Stimulated activated CD8-positive, alpha-beta memory T cell treated with anti-CD3 and anti-CD28 coated beads, Interleukin-15, amount 100 ng/mL, for 4 hours (primary cell): ENCODE measurements around the gene HDAC4.

Source experiments
- DNase-seq, 2 donors: peaks; one replicate each; pipeline ENCODE4 v3.0.0-alpha.2; 2020; ENCODE audit warnings: low read depth in 2 of 2

The HDAC4 gene

DNA sequence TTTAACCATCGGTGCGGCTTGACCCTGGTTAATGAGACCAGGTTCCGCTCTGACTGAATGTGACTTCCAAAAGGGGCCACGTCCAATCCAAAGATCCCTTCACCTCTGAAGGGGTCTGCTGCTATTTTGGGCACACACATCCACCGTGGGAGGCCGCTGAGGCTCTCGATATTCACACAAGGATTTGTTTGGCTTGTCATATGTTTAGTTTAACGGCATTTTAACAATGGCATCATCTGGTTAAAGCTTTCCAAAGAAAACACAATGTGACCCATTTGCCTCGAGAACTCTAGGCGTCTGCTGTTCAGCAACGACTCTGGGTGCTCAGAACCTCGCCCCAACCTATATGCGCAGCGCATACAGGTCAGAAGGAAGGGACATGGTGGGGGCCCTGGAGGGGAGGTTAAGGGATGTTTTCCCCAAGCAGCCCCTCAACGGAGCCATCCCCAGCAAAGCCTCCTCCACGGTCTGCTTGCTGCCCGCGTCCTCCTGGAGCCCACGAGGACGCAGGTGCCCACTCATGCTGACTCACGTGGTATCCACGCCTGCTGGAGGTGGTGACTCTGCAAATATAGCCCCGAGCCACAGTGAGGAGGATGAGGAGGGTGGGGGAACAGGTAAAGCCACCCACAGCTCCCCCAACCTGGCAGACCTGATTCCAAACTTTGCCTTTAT lies 260.3 kb downstream of the HDAC4 start:
- DNase-seq: no peak

DNA sequence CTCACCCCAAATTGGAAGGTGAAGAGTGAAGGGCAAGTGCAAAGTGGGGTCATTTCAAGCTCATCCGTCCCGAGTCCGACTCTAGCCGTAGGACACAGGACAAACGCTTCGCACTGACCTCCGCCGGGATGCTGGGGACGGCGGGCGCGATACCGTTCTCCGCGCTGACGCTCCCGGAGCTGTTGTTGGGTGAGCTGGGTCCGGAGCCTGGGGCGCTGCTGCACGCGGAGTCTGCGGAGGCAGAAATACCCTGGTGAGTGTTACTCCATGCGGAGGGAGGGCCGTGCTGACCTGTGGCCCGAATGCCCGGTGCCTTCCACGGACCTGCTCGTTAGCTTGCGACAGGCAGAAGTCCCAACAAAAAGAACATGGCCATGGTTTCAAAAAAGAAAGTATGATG lies 261.3 kb downstream of the HDAC4 start:
- no peak for DNase-seq

DNA sequence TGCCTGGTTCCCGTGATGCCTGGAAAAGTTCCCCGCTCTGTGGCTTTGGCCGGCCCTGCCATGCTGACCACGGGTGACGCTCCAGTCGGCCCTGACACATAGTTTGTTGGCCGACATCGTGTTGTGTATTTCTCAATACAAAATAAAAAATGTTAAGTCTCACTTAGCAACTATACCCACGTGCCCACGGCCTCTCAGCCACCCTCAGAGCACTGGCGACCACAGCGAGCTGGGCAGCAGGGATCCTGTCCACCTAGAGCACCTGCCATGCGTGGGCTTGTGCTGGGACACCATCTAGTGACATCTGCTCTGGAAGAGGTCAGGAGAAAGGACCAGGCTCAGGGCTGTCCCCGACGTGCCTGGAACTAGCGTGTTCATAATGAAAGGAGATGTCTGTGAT lies 261.7 kb downstream of the HDAC4 start:
- DNase-seq: no peak

DNA sequence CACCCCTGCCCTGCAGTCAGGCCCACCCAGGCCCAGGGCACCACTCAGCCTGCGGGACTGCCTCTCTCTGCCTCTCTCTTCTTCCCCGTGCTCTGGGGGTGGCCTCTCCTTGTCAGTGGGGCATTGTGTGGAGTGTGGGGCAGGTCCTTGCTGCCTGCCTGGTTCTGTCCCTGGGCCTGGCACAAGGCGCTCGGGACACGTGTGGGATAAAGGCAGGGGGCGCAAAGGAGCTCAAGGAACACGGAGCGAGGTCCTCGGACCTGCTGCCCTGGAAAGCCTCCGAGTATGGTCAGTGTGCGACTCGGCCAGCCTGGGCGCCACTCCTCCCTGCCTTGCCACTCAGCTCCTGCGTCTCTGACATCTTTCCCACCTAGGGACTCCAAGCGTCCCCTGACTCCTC lies 262.2 kb downstream of the HDAC4 start:
- DNase-seq: no peak

DNA sequence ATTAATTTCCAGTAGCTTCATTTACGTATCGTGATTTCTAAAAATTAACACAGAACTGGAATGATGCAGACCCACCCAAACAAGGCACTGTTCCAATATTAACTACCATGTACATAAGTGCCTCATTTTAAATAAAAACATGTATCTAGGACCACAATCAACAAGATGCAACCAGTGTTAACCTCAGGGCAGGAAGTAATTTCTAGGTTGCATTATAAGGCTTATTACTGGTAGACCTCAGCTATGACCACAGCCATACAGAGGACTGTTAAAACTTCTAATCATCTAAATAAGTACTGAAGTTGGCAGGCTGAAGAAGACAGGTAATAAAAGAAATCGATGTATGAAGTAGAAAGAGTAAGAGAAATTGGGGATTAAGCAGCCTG lies 262.9 kb downstream of the HDAC4 start:
- DNase-seq: no peak

DNA sequence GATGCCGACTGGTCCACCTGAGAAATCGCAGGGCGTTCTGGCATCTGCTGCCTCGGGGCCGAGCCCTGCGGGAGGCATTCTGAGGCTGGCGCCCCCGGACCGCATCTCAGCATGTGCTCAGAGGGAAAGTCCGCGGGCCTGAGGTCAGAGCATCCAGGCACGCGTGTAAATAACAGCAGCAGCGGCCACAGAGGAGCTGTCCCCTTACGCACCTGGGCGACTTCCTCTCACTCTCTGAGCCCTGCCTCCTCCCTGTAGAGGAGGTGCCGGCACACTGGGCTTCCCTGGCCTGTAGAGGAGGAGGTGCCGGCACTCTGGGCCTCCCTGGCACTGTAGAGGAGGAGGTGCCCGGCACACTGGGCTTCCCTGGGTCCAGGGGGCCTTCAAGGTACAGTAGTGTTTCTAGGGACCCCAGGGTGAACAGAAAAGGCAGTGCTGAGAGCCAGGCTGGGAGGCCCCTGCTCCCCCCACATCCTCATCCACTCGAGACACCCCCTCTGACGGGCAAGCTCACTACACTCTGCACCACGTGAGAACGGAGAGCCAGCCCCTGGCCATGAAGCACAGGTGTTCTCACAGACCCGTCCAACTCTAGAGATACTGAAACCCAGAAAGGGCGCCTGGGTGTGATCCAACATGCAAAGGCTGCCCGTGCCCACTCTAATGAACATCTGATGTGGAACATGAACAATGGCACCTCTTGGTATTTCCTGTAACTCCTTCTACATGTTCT lies 263.5 kb downstream of the HDAC4 start:
- DNase-seq: no peak

DNA sequence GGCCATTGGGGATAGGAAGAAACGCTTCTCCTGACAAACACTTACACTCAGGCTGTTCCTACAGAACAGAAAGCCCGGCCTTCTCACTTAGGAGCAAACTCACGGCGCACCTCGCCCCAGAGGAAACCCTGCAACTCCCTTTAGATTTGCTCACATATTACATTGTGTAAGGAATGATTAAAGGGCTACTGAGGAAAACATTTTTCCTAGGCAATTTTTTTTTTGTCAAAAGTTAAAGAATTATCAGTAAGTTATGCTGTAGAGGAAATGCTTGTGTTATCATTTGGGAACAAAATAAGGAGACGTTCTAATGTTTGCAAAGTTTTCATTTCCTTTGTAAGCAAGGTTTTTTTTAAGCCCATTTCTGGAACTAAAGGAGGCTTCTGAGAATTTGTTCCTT lies 264.1 kb downstream of the HDAC4 start:
- DNase-seq: no peak

DNA sequence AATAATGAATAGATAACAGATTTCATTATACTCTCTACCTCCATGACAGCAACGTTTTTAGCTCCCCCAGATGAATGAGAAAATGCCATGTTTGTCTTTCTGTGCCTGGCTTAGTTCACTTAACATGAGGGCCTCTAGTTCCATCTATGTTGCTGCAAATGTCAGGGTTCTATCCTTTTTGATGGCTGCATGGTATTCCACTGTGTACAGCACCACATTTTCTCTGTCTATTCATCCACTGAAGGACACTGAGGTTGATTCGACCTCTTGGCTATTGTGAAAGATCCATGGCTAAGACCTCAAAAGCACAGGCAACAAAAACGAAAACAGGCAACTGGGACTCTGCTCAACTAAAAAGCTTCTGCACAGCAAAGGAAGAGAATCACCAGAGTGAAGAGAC lies 264.6 kb downstream of the HDAC4 start:
- DNase-seq: no peak

DNA sequence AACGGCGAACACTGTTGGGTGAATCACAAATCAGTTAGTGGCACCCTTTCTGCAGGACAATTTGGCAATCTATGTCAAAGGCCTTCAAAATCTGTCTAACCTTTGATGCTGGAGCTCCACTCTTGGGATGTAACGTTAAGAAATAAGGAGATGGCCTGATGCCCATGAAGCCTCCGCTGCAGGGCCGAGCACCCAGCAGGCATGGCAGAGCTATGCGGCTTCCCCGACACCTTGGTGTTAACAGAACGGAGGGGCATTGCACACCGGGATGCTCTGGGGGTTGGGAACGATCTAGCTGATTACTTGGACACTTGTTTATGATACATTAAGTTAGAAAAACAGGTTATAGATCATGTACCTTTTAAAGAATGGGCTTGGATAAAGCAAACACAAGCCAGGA lies 265.3 kb downstream of the HDAC4 start:
- DNase-seq: no peak

DNA sequence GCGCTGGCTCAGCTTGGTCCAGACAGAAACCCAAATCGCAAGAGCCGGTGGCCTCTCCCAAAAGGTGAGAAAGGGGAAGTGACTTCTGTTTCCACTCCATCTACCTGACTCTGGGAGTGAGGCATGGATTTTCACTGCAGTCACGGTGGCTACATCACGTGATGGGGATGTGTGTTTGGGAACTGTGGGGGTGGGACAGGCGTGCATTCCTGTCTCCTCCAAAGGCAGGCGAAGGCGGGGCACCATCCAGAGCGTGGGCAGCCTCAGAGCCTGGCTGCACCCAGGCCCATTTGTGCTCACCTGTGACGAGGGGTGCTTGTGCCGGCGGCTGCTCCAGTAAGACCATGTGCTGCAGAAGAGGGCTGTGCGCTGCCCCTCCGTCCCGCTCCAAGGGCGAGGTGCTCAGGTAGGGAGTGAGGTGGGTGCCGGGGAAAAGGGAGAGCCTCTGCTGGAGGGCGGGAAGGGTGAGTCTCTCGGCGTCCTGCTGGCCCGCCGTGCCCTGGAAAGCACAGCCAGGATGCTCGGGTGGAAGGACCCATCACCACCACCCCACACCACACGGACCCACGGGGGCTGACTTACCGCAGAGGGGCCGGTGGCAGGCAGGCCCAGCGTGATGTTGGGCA lies 266.8 kb downstream of the HDAC4 start:
- DNase-seq: no peak

DNA sequence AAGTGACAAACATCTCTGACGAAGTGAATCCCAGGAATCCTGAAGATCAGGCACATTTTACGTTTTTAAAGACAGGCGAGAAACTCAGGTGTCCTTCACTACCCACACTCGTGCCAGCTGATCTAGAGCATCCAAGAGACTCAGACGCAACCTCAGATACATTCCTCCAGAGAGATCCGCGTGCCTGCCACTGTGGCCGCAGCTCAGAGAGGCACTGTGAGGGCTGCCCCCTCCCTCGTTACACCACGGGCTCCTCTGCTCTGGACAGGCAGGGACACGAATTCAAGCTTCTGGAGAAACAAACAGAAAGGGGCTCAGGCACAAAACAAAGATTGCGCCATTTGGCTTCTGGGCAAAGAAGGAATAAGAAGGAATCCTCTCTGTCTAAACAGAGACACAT lies 268.0 kb downstream of the HDAC4 start:
- DNase-seq: no peak

DNA sequence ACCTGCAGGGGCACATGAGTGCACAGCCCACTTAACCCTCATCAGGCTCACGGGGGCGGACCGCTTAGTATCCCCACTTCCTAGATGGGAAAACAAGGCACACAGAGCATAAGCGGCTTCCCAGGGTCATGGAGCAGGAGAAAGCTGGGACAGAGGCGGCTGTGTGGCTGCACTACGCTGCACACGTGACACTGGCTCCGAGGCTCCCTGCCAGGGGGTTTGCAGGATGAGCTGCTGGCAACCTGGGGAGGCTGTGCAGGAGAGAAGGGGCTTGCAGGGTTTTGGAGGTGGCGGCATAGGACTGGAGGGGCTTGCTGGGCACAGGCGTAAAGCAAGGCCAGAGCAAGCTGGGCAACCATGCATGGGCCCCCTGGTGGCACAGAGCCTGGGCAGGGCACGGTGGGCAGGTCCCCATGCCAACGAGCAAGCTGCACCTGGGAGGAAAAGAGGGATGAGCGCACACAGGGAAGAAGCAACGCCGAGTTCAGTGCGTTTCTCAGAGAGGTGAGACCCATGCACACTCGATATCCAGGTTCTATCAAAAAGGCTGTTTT lies 268.6 kb downstream of the HDAC4 start:
- DNase-seq: no peak

DNA sequence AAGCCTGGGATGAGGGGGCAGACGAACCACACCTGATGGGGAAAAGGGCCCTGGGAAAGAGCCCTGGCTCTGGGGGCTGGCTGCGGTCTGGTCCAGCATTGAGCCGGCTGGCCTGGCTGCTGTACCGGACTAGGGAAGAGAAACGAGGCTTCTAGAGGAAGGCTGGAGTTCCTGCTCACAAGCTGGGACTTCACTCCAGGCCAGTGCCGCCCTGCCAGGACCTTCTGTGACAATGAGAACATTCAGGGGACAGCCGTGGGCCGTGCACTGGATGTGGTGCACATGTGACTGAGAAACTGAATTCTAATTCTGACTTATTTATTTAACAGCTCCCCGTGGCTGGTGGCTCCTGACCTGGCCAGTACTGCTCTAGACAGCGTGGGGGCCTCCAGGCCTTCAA lies 269.3 kb downstream of the HDAC4 start:
- no peak for DNase-seq

DNA sequence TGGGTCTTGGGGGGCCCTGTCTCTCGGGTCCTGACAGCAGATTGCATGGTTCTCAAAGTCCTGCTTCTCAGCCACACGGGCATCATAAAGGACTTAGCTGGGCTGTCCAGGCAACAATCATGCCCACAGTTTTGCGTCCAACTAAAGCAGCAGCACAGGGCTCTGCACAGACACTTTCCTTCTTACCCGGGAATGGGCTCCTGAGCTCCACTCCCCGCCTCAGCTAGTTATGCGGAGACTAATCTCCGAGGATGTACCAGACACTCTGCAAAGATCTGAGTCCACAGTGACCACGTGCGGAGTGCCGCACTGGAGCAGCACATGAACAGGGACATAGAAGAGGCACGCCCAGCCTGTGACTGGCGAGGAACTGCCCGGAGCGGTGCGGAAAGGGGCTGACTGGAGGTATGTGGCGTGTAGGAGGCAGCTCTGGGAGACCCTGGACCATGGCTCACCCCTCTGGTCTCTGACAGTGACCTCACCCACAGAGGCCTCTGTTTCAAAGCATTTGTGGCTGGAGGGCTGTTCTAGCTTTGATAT lies 270.0 kb downstream of the HDAC4 start:
- DNase-seq: no peak

DNA sequence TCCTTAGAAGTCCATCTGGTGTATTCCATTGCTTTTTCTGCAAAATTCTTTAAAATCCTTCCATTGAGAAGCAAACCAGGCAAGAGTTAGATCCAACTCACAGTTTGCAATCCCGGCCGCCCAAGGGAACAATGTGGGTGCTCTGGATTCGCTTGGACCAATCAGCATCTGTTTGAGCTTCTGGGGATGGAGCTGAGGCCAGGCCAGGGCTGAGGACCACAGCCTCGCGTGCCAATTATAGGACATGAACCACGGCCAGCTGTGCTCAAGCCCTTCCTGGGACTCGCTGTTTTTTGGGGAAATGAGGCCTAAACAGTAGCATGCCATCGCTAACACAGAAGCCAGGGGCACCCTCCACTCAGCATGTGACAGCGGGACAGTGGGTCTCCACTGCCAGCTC lies 270.8 kb downstream of the HDAC4 start:
- no peak for DNase-seq

DNA sequence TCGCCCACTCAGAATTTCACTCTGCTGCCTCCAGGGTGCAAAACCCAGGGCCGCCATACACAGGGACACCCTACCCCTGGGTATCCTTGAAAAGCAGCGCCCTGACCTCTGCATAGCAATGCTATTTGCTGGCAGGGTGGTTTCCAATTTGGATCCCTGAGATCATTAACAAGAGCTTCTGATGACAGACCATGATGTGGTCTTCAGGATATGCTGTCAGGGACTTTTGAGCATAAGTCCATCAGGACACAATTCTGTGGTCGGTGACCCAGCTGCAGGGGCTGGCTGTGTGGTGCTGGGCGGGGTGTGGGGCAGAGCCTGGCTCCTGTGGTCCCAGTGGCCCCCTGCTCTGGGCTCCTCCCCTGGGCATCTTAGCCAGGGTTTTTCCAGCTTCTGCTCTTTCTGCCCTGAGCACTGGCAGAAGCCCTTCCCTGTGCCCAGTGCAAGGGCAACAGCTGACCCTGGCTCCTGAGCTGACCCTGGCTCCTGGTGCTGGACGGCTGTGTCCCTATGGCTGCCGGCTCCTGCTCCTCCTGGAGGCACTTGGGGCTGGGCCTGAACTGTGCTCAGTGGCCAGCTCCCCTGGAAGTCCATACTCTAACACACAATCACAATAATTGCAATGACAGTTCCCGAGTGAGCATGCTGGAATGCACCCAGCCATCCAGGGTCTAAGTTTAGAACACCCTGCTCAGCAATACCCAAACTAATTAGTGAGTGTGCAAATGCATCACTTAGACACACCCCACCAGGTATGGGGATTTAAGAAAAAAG lies 271.5 kb downstream of the HDAC4 start:
- DNase-seq: no peak

DNA sequence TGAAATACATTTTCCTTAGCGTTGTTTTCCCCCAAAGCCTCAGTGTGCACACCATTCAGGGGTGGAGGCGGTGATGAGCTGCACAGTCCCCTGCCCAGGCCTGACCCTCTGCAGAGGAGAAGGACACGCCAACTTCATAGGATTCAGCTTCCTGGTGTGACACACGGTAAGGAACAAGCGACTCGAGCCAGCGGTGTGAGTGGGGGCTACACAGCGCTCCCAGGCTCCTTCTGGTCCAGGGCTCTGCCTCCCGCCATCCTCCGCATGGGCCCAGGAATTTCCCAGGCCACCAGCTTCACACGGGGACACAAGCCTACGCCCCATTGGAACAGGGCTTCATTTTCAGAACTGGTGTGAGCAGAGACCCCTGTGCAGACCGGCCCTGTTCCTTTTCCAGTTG lies 272.1 kb downstream of the HDAC4 start:
- no peak for DNase-seq

DNA sequence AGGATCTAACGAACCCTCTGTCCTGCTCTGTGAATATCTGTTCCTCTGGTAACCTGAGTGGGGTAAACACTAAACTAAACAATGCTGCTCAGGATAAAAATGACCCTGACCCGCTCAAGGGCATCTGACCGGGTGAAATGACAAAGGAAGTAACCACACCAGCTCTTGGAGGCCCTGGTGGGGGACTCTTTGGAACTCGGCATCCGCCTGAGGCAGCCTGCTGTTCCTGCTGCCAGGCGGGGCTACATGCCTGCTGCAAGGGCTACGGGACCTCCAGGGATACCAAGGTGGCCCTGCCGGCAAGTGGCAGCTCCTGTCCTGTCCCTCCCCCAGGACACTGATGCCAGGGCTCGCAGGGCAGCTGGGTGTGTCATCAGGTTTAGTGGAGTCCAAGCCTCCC lies 273.3 kb downstream of the HDAC4 start:
- no peak for DNase-seq

DNA sequence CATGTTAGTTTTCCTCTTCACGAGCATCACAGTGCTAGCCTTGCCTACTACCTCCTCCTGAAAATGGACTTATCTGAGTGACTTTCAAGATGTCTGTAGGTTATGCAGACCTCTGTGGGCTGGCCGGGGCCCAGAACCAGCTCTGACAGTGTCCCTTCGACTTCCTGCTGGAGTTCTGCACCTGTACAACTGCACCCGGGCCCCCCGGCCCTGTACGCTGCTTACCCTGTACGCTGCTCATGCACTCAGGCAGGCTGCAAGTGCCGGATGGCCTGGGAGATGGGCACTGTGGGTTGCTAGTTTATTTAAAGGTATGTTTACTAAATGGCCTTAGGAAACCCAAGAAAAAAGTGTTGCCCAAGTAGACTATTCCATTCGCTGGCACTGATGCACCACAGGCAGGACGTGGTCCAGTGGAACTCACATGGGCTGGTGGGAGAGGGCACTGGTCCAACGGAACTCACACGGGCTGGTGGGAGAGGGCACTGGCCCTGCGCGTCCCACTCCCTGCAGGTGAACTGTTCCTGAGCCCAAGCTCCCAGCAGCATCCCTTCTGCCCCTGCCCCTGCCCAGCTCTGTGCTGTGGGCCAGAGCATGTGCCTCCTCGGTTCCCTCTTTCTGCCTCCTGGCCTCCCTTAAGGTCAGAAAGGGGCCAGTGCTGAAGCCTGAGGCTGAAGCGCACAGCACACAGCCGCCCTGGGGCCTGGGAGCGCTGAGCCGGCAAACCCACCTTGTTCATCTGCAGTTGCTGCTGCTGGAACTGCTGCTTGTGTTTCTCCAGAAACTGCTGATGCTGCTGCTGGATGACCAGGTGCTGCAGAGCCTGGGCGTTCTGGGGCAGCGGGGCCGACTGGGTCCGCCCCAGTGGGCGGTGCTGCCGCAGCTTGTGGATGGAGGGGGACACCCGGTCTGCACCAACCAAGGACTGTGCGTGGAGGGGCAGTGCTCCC lies 274.8 kb downstream of the HDAC4 start:
- no peak for DNase-seq

DNA sequence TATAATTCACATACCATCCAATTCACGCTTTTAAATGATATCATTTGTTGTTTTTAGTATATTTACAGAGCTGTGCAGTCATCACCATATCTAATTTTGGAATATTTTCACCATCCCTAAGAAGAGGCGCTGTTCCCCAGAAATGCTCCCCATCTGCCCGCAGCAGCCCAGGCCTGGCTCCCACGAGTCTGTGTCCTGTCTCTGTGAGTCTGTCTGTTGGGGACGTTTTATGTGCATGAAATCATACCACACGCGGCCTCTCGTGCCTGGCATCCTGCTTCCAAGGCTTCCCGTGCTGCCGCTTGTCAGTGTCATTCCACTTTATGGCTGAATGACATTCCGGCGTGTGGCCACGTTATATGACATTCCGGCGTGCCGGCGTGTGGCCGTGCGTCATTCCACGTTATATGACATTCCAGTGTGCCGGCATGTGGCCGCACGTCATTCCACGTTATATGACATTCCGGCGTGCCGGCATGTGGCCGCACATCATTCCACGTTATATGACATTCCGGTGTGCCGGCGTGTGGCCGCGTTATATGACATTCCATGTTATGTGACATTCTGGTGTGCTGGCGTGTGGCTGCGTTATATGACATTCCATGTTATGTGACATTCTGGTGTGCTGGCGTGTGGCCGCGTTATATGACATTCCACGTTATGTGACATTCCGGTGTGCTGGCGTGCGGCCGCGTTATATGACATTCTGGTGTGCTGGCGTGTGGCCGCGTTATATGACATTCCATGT lies 276.5 kb downstream of the HDAC4 start:
- DNase-seq: no peak
